ENCODE results near the gene MBOAT7.
A peak's percentile ranks its signal among the peaks of the same experiment; 100 is the strongest.
"Not testable (repeated sequence)": the region's sequence is repeated elsewhere in the genome, so short reads cannot be mapped to it uniquely, and the experiment has no call there.

MBOAT7 gene, protein sequence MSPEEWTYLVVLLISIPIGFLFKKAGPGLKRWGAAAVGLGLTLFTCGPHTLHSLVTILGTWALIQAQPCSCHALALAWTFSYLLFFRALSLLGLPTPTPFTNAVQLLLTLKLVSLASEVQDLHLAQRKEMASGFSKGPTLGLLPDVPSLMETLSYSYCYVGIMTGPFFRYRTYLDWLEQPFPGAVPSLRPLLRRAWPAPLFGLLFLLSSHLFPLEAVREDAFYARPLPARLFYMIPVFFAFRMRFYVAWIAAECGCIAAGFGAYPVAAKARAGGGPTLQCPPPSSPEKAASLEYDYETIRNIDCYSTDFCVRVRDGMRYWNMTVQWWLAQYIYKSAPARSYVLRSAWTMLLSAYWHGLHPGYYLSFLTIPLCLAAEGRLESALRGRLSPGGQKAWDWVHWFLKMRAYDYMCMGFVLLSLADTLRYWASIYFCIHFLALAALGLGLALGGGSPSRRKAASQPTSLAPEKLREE
- 42.9 to 45.3 reads per million in 2 experiments for total RNA-seq

- peak; percentile 32 for DNase-seq (ENCODE audit: low read depth)
These were observed at the start of gene MBOAT7 for GRCh38 chr19:54189145-54189734. Gene MBOAT7, minus strand, starts transcription at chr19:54189580. Its CDS starts 1,072 bp downstream, at chr19:54188508.

DNA sequence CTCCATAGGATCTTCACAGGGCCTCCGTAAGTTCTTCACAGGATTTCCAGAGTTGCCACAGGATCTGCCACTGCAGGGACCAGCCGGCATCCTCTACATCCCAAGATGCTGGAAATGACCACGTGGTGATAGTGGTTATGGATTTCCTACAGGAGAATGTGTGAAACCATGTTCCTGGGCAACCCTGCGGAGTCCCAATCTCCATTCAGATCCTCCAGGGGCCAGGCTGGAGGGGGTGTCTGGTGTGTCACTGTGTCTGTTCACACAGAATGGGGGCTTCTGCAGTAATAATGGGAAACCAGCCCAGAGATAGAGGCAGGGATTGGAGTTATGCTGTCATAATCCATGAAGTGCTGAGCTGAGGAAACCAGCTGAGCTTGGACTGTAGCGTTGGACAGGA, 44.6 kb upstream of the MBOAT7 start:
- DNase-seq (ENCODE audit: low read depth) = no peak

DNA sequence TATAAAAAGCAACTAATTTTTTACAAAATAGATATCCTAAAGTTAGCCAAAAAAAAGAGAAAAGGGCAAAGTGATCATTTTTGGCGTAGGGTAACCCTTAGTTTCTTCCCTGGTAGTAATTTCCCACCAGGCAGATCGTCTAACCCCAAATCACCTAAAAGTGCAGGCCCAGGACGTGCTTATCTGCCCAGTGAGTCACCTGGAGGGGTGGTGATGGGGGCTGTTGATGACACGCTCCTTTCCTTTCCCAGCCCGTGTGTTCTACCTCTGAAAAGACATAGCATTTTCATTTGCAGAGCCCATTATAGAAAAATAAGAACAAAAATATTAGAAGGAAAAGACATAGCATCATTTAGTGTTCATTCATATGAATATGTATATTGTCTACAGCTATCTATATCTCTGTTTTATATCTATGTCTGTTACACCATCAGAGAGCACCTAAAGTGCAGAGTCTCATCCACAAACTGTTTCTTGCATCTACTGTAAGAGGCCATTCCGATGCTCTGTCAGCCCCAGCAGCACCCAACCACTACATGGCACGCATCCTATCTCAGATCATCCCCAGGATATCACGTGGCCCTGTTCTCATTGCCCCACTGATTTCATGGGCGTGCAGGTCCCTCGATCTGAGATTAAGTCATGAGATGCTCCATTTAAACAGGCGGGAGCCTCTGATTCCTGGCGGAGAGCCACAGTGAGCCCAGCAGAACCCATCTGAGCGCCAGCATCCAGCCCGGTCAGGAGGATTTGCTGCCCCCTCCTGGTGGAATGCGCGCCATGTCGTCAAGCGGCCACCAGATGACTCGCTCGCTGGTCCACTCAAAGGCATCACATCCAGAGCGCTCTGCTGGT, 41.9 kb upstream of the MBOAT7 start:
- DNase-seq (ENCODE audit: low read depth) = peak; percentile 76

GRCh38 chr19:54230031-54230430, 40.7 kb upstream of the MBOAT7 start:
- DNase-seq (ENCODE audit: low read depth) = no peak

GRCh38 chr19:54229146-54229545, 39.8 kb upstream of the MBOAT7 start:
- no peak for DNase-seq (ENCODE audit: low read depth)

DNA sequence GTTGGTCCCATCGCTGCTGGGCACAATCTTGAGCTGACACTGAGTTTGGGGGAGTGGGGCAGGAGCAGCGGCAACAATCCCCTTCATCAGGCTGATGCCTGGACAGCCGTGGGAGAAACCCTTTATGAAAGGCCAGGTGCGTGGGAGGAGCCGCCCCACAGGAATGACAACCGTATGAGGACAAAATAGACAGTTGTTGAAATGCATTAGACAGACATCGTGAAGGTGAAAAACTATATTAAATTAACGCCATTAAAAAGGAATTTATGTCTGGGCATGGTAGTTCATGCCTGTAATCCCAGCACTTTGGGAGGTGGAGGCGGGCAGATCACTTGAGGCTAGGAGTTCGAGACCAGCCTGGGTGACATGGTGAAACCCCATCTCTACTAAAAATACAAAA, 35.2 kb upstream of the MBOAT7 start:
- DNase-seq (ENCODE audit: low read depth) = not testable (repeated sequence)

GRCh38 chr19:54223937-54224281, 34.5 kb upstream of the MBOAT7 start:
- not testable (repeated sequence) for DNase-seq (ENCODE audit: low read depth)

GRCh38 chr19:54223277-54223936, 34.0 kb upstream of the MBOAT7 start:
- not testable (repeated sequence) for DNase-seq (ENCODE audit: low read depth)

DNA sequence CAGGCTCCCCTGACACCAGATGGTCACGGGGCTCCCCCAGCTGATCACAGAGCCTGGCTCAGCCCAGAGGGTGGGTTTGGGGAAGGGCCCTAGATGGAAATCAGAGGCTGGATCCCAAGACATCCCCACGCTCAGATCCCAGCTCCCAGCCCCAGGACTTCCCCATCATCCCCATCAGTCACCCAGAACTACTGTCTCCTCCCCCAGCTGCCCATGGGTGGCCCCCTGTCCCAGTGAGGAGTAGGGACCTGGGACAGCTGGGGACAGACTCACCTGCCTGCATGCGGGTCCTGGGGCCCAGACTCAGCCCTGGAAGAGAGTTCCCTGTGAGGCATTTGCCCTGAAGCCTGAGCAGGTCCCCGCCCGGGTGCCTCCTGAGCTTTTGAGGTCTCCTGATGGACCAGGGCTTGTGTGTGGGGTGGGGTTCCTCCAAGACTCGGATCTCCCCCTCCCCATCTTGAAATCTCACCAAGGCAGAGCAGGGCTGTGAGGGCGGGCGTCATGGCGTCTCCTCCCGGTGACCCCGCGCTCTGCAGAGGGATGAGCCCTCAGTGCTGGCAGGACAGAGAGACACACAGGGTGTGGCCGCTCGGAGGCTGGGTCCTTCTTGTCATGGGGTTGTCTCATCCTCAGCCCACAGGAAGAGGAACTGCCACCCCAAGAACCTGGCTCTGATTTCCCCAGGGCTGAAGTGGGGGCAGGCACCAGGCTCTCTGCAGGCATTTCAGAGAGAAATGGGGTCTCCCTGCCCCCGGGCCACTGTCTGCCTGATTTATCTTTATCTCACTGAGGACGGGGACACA, 33.3 kb upstream of the MBOAT7 start, which contains the start of gene LILRB3:
LILRB3 (minus strand) TSS at position 534 of the 803 bp plus-strand sequence; CDS start at position 503, 31 bp downstream.
- DNase-seq (ENCODE audit: low read depth) = not testable (repeated sequence)

DNA sequence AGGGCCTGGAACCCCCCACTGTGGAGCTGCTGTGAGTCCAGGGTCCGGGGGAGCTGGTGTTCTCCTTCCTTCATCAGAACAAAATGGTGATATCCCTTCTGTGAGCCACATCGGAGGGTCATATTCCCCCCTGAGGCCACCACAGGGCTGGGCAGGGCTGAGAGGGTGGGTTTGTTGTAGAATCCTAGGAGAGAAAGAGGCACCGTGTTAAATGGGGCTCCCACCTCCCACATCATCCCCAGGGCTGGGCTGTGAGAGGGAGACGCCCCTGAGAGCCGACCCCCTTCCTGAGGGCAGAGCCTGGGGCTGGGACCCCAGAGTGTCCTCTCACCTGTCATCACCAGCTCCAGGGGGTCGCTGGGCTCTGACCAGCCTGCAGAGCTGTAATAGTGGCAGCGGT, 32.6 kb upstream of the MBOAT7 start:
- DNase-seq (ENCODE audit: low read depth) = not testable (repeated sequence)

DNA sequence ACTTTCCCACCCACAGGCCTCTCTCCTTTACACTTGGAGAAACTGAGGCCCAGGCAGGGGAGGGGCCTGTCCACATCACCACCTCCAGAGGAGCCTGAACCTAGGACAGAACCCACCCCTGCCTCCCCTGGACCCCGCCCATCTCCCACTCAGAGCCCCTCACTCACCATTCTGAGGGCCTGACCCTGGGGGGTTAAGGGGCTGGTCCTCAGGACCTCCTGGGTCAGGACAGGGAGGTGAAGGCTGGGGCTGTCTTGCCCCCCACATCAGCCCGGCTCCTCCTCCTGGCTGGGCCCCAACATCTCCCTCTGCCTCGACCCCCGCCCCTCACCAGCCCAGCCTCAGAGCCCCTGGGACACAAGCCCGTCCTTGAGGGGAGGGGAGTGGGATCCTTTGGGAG, 30.3 kb upstream of the MBOAT7 start:
- not testable (repeated sequence) for DNase-seq (ENCODE audit: low read depth)

DNA sequence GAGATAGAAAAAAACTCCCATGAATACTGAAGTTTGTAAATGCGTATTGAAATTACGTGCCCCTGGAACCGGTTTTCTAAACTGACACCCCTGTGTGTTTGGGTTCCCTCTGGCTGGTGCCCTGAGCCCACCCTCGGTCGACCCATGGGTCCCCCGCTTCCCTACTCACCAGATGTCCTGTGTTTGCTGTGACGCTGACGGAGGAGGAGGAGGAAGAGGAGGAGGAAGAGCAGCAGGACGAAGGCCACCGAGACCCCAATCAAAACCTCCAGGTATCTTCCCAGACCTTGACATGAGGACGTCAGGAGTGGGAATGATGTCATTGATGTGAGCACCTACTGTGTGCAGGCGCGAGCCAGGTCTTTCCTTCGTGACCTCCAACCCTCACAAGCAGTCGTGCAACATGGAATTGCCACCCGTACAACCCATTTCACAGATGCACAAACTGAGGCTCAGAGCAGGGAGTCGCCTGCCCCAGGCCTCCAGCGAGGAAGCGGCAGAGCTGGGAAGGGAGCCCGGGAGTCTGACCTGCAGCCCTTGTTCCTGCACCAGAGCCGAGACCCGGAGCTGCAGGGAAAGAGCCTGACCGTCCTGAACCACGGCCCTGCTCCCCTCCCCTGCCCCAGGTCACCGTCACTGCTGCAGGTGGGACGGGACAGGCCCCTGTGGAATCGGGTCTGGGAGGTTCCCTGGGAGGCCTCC, 29.7 kb upstream of the MBOAT7 start:
- no peak for DNase-seq (ENCODE audit: low read depth)

- DNase-seq (ENCODE audit: low read depth) = no peak
These were observed 28.9 kb upstream of the MBOAT7 start for GRCh38 chr19:54218259-54218658.

- not testable (repeated sequence) for DNase-seq (ENCODE audit: low read depth)
These were observed 28.3 kb upstream of the MBOAT7 start for GRCh38 chr19:54217517-54218247.

GRCh38 chr19:54216869-54217268, 27.5 kb upstream of the MBOAT7 start:
- DNase-seq (ENCODE audit: low read depth) = no peak

DNA sequence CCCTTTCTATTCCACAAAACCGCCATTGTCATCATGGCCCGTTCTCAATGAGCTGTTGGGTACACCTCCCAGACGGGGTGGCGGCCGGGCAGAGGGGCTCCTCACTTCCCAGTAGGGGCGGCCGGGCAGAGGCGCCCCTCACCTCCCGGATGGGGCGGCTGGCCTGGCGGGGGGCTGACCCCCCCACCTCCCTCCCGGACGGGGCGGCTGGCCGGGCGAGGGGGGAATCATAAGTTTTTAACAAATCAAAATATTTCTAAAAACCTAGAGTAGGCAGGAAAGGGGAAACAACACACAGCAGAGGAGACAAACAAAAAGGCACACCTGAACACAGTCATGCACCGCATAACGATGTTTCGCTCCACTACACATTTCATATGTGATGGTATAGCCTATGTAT, 25.4 kb upstream of the MBOAT7 start:
- not testable (repeated sequence) for DNase-seq (ENCODE audit: low read depth)

DNA sequence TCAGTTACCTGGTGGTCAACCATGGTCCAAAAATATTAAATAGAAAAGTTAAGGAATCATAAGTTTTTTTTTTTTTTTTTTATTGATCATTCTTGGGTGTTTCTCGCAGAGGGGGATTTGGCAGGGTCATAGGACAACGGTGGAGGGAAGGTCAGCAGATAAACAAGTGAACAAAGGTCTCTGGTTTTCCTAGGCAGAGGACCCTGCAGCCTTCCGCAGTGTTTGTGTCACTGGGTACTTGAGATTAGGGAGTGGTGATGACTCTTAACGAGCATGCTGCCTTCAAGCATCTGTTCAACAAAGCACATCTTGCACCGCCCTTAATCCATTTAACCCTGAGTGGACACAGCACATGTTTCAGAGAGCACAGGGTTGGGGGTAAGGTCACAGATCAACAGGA, 24.8 kb upstream of the MBOAT7 start:
- not testable (repeated sequence) for DNase-seq (ENCODE audit: low read depth)

- DNase-seq (ENCODE audit: low read depth) = no peak
These were observed 21.9 kb upstream of the MBOAT7 start for GRCh38 chr19:54211235-54211634.

DNA sequence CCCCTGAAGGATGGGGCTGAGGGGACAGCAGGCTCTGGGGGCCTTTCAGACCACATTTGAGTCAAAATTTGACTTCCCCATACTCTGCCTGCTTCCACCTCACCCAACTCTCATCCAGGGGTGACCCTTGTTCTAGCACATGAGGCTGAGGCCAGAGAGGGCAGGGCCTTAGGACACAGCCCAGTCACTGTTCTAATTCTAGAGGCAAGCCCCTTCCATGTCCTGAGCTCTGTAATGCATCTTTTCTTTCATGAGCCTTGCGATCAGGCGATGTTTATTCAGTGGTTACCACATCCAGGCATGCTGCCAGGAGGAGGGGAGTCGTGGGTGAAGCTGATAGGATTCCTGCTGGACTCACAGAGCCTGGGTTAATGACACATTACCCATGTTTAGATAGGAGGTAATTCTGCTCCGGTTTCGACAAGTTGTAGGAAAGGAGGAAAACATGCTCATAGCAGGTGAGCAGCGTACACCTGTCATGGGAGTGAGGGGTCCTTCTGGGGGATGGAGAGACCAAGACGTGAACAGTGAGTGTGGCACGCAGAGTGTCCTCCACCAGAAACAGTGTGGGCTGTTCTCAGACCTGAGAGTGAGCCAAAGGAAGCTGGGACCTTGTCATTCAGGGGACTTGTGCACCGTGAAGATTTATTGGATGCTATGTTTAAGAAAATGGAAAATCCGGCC, 20.6 kb upstream of the MBOAT7 start:
- no peak for DNase-seq (ENCODE audit: low read depth)
